DND-41 (cell line): ENCODE results near the gene TMPRSS5.
A peak's percentile ranks its signal among the peaks of the same experiment; 100 is the strongest.

Source experiments
- ATAC-seq: fragments of 200-7000 bp; cut with Tn5 transposase; 3 replicates; pipeline ENCODE4 v1.9.1; 2021; ENCODE audit warnings: low read depth; ENCODE audit not compliant: insufficient read depth
- DNase-seq: peaks from one replicate; pipeline ENCODE4 v3.0.0-alpha.2; 2020
- H2AFZ ChIP-seq: 2 replicates; pipeline ENCODE4 v1.6.0; 2012; ENCODE audit warnings: low read depth, low read length
- H3K27ac ChIP-seq: 2 replicates; pipeline ENCODE4 v1.5.1; 2012; ENCODE audit warnings: low read length, inconsistent platforms
- H3K27me3 ChIP-seq: fragments of 200-600 bp; sonication (generic); 2 replicates; pipeline ENCODE4 v1.6.0; 2012; ENCODE audit warnings: low read length, mild to moderate bottlenecking, inconsistent platforms; ENCODE audit not compliant: insufficient read depth, poor library complexity
- H3K36me3 ChIP-seq: 2 replicates; pipeline ENCODE4 v1.5.1; 2012; ENCODE audit warnings: low read length, inconsistent platforms; ENCODE audit not compliant: insufficient read depth
- H3K4me1 ChIP-seq: 2 replicates; pipeline ENCODE4 v1.5.1; 2012; ENCODE audit warnings: mild to moderate bottlenecking, low read length; ENCODE audit not compliant: insufficient read depth
- H3K4me2 ChIP-seq: 2 replicates; pipeline ENCODE4 v1.6.0; 2012; ENCODE audit warnings: mild to moderate bottlenecking, moderate library complexity, low read length, inconsistent platforms; ENCODE audit not compliant: insufficient read depth
- H3K4me3 ChIP-seq, 2 experiments: fragments of 200-600 bp in 1 of 2; shearing (Covaris generic) in 1 of 2; 2 replicates each; pipeline ENCODE4 v1.5.1; 2012 to 2016; ENCODE audit warnings: inconsistent platforms in 2 of 2, low read length in 2 of 2, mild to moderate bottlenecking in 2 of 2, low read depth in 1 of 2, moderate library complexity in 1 of 2
- H3K79me2 ChIP-seq: 2 replicates; pipeline ENCODE4 v1.6.0; 2012; ENCODE audit warnings: low read length, inconsistent platforms; ENCODE audit not compliant: insufficient read depth
- H3K9ac ChIP-seq: 2 replicates; pipeline ENCODE4 v1.6.0; 2012; ENCODE audit warnings: low read depth, mild to moderate bottlenecking, inconsistent platforms, low read length, moderate library complexity
- H3K9me3 ChIP-seq: 2 replicates; pipeline ENCODE4 v1.5.1; 2012; ENCODE audit warnings: low read length, moderate library complexity, mild to moderate bottlenecking, inconsistent platforms; ENCODE audit not compliant: insufficient read depth, severe bottlenecking
- H4K20me1 ChIP-seq: 2 replicates; pipeline ENCODE4 v1.6.0; 2012; ENCODE audit warnings: low read length; ENCODE audit not compliant: insufficient read depth
- CTCF ChIP-seq: IDR thresholded peaks from 2 replicates; pipeline ENCODE4 v1.5.1; 2012; ENCODE audit warnings: borderline replicate concordance, low read length, moderate library complexity, mild to moderate bottlenecking; ENCODE audit not compliant: poor library complexity, severe bottlenecking; ENCODE audit errors: extremely low read depth
- EZH2 ChIP-seq: IDR thresholded peaks from 3 replicates; pipeline ENCODE4 v1.6.1; 2012; ENCODE audit warnings: borderline replicate concordance, low read depth, mild to moderate bottlenecking, moderate library complexity, low read length, inconsistent platforms; ENCODE audit not compliant: severe bottlenecking

TMPRSS5 gene

DNA sequence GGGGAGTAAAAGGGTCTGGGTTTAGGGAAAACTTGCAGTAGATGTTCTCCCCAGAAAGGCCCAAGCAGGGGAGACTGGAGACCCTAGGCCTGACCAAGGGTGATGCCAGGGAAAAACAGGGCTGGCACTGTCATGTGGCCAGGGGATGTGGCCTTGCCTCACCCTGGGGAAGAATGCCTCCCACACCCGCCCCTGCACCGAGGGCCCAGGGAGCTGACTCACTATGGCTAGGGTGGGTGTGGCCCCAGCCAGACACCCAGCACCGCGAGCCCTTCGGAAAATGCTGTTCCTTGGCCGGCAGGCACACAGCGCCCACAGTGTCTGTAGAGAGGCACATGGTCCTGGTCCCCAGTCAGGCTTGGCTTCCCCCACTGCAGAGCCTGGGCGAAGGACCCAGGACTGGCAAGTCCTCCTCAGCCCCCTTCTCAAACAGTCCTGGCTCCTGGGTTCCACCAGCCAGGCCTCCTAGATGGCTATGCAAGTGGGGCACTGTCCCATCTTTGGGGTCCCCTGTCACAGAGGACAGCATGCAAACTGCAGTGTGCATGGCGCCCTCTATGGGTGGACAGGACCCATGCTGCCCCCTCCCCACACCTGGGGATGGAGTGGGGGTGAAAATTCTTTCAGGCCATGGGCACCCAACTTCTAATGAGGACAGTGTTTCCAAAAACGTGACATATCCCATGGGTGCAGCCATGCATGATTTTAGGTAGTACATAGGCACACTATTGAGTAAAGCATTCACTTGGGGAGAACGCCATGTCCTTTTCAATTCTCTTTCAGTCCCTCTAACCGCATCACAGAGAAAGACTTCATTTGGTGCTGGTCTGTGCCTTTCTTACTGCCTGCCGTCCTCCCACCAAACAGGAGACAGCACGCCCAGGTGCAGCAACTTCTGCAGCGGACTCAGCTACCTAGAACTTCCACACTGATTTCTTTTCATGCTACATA lies 15.2 kb downstream of the TMPRSS5 start:
- Histone ChIP-seq H3K4me3 (no peak overlapping the region), H3K9ac (no peak overlapping the region), H3K27me3 (no peaks in the 10 kb centered on the region), H3K9me3 (no peaks in the 10 kb centered on the region), H4K20me1 (no peaks in the 10 kb centered on the region), H3K27ac (no peak overlapping the region), H3K4me1 (no peaks in the 10 kb centered on the region), H3K79me2 (no peaks in the 10 kb centered on the region), H3K4me2 (no peak overlapping the region), H3K36me3 (no peaks in the 10 kb centered on the region), H2AFZ (no peak overlapping the region)
- ATAC-seq (peak; percentile 48; the same call in 1 of the 3 replicates), DNase-seq (peak; percentile 10)
- peak; percentile 64 for TF ChIP-seq CTCF
- TF ChIP-seq EZH2: no peak

DNA sequence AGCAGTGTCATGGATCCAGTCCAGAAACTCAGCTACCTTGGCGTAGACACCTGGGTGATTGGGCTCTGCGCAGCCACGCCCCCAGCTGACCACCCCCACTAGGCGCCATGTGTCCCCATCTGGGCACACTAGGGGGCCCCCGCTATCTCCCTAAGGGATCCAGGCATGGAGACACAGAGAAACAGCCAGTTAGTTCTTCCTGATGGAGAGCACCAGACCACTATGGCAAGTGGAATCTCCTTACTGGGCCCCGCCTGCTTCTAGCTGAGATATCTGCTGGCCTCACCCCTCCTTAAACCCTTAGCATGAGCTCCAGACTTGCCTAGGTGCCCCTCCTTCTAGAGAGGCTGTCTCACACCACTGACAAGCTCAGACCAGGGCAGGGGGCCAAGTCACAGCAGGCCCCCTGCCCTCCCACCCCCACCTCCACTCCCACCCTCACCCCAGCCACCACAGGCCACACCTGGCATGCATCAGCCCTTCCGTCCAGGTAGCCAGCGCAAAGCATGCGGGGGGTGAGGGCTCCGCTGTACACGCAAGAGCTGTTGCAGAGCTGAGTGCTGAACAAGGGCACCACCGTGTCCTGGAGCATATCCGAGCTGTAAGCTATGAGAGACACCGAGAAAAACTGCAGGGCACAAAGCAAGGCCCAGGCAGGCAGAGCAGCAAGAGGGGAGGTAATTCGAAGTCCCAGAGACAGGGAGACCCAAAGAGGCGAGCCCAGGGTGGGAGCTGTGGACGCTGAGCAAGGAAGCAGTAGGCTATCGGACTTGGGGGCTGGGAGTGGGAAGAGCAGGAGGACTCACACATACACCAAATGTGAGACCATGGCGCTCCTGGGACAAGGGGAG lies 16.1 kb downstream of the TMPRSS5 start:
- Histone ChIP-seq H3K4me1 (no peaks in the 10 kb centered on the region), H2AFZ (no peak overlapping the region), H3K4me3 (no peak overlapping the region), H3K27me3 (no peaks in the 10 kb centered on the region), H3K9me3 (no peaks in the 10 kb centered on the region), H3K4me2 (no peak overlapping the region), H3K27ac (no peak overlapping the region), H3K9ac (no peak overlapping the region), H3K79me2 (no peaks in the 10 kb centered on the region), H3K36me3 (no peaks in the 10 kb centered on the region), H4K20me1 (no peaks in the 10 kb centered on the region)
- no peak for ATAC-seq
- no peak for DNase-seq
- TF ChIP-seq EZH2 (no peak), CTCF (no peak)

DNA sequence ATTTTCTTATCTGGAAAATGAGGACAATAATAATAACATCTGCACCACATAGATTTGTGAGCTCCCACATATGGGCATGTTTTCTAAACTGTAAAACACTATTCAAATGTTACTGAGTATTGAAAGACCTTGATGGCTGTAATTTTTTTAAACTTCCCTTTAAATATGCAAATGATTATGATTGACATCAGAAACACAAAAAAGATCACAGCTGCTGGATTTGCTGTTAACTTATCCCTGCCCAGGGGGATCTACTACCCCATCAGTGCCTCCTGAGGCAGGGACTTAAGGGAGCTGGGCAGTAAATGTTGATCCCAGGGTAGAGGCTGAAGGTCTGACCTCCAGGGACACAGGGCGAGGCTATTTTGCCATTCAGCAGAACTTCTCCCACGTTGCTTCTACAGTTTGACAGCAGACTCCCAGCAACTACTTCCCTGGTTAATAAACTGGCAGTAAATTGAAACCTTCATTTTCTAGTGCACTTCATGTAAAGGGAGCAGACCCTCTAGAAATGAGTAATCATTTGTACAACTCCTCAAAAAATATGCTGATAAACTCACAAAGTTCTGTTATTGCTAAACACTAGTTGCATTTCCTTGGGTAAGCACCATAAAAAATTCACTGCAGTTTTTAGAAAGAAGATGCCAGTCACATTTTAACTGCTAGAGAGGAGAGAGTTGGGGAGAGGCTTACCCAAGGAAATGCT lies 20.3 kb downstream of the TMPRSS5 start:
- ATAC-seq: no peak
- DNase-seq: no peak
- TF ChIP-seq EZH2: no peak
- no peak for TF ChIP-seq CTCF
- H3K9ac ChIP-seq: no peak overlapping the region
- H4K20me1 ChIP-seq: no peaks in the 10 kb centered on the region
- no peak overlapping the region for H3K4me2 ChIP-seq
- H3K79me2 ChIP-seq: no peaks in the 10 kb centered on the region
- no peaks in the 10 kb centered on the region for H3K4me1 ChIP-seq
- peaks cover 5% of the 10 kb centered on the region for H3K27me3 ChIP-seq
- no peak overlapping the region for H3K4me3 ChIP-seq
- H3K9me3 ChIP-seq: no peaks in the 10 kb centered on the region
- no peak overlapping the region for H2AFZ ChIP-seq
- H3K27ac ChIP-seq: no peak overlapping the region
- H3K36me3 ChIP-seq: no peaks in the 10 kb centered on the region
